ENCODE results near the gene SERPINB1.
"Not testable (repeated sequence)": the region's sequence is repeated elsewhere in the genome, so short reads cannot be mapped to it uniquely, and the experiment has no call there.

Gene SERPINB1

DNA sequence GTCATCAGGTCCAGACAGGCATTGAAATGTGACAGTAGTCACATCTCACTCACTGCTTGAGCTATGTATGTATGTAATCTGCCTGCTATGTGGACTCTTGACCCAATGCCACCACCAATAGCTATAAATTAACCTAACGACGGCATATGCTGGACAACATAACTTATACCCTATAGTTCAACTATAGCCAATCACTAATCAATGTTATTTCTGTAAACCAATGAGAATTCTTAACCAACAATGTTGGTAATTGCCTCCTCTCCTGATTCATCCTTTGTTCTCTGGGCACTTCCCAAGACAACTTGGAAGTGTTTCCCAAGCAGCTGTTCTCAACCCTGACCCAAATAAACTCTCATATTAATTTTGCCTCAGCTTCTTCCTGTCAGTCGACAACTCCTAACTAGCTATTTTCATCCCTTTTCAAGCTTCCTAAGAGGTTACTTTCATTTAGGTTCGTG is 24.1 kb upstream of the SERPINB1 start:
- DNase-seq: no peak

DNA sequence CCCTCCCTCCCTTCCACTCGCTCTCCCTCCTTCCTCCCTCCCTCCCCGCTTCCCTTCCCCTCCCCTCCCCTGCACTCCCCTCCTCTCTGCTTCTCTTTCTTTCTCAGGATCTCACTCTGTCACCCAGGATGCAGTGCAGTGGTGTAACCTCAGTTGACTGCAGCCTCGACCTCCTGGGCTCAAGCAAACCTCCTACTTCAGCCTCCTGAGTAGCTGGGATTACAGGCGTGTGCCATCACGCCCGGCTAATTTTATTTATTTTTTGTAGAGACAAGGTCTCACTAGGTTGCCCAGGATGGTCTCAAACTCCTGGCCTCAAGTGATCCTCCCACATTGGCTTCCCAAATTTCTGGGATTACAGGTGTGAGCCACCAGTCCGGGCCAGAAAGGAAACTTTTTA is 23.6 kb upstream of the SERPINB1 start:
- DNase-seq: no peak

DNA sequence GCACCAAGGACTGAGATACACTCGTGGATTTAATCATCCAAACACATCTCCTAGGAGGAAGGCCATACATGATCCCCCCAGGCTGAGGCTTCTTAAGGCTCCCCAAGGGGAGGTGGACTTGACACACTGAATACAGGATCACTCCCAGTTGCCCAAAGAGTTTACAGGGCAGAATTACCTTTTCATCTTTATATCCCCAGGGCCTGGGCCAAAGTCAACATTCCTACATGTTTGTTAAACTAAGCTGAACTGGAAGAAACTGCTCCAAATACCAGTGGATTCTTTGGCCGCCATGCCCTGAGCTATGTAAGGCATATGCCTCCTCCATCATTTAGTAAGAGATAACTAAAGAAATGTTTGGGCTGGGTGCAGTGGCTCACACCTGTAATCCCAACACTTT is 22.2 kb upstream of the SERPINB1 start:
- DNase-seq: no peak

DNA sequence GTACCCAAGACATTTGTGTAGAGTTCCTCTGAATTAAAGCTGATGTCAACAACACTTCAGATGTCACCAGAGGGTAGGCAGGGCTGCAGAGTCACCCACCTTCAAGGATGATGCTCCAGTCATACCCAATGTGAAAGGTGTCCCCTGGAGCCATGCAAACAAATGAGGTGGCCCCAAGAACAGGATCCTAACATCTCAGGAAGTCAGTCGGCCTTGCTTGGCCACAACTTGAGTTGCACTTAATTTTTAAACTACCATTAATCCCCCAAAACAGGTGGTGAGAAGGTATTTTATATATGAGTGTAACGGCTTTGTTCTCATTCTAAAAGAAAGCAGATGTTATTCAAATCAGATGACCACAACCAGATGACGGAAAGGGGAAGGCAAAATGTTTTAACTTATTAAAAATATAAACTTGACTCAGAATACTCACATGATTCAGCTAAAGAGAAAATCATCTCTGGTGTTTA is 21.1 kb upstream of the SERPINB1 start:
- DNase-seq: peak; percentile 52

DNA sequence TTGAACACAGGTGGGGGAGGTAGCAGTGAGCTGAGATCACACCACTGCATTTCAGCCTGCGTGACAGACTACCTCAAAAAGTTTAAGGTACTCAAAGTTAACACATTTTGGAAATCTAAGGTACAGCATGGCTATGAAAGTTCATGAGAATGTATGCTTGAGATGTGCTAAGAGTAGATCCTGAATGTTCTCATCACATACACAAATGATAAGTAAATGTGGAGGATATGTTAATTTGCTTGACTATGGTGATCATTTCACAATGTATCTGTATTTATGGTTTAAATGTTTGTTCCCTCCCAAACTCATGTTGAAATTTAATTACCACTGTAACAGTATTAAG is 20.1 kb upstream of the SERPINB1 start:
- DNase-seq: no peak

DNA sequence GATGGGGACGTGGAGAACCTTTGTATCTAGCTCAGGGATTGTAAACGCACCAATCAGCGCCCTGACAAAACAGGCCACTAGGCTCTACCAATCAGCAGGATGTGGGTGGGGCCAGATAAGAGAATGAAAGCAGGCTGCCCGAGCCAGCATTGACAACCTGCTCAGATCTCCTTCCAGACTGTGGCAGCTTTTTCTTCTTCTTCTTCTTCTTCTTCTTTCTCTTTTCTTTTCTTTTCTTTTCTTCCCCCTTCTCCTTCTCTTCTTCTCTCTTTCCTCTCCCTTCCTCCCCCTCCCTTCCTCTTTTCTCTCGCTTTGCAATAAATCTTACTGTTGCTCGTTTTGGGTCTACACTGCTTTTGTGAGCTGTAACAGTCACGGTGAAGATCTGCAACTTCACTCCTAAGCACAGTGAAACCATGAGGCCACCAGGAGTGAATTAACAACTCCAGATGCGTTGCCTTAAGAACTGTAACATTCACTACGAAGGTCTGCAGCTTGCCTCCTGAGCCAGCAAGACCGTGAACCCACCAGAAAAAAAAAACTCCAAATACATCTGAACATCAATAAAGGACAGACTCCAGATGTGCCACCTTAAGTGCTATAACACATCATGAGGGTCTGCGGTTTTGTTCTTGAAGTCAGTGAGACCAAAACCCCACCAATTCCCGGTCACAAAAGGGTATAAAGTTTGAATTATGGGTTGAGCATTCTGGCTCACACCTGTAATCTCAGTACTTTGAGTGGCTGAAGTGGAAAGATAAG is 19.6 kb upstream of the SERPINB1 start:
- peak; percentile 54 for DNase-seq

DNA sequence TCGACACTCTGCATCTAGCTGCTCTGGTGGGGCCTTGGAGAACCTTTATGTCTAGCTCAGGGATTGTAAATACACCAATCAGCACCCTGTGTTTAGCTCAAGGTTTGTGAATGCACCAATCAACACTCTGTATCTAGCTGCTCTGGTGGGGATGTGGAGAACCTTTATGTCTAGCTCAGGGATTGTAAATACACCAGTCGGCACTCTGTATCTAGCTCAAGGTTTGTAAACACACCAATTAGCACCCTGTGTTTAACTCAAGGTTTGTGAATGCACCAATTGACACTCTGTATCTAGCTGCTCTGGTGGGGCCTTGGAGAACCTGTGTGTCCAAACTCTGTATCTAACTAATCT is 19.0 kb upstream of the SERPINB1 start:
- DNase-seq: not testable (repeated sequence)

DNA sequence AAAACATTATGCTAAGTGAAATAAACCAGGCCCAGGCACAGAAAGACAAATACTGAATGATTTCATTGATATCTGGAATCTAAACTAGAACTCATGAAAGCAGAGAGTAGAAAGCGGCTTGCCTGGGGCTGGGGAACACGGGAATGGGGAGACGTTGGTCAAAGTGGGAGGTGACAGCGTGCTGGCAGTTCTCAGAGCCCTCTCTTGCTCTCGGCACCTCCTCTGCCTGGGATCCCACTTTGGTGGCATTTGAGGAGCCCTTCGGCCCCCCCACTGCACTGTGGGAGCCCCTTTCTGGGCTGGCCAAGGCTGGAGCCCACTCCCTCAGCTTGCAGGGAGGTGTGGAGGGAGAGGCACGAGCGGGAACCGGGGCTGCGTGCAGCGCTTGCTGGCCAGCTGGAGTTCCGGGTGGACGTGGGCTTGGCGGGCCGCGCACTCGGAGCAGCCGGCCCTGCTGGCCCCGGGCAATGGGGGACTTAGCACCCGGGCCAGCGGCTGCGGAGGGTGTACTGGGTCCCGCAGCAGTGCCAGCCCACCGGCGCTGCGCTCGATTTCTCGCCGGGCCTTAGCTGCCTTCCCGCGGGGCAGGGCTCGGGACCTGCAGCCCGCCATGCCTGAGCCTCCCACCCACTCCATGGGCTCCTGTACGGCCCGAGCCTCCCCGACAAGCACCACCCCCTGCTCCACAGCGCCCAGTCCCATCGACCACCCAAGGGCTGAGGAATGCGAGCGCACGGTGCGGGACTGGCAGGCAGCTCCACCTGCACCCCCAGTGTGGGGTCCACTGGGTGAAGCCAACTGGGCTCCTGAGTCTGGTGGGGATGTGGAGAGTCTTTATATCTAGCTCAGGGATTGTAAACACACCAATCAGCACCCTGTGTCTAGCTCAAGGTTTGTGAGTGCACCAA is 18.4 kb upstream of the SERPINB1 start:
- not testable (repeated sequence) for DNase-seq

DNA sequence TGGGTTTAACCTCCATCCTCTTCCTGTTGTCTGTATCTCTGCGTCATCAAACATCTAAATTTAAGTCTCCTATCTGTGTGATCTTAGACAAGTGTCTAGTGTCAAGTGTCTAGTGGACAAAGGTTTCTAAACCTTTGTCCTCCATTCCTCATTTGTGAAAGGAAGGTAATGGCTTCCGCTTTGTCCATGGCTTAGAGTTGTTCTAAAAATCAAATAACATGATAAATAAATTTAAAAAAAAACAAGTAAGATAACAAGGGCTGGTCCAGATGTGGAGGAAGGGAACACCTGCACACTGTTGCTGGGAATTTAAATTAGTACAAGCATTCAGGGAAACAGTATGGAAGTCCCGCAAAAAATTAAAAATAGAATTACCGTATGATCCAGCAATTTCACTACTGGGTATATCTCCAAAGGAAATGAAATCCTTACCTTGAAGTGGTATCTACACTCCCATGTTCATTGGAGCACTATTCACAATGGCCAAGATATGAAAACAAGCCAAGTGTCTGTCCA is 17.6 kb upstream of the SERPINB1 start:
- peak; percentile 59 for DNase-seq

DNA sequence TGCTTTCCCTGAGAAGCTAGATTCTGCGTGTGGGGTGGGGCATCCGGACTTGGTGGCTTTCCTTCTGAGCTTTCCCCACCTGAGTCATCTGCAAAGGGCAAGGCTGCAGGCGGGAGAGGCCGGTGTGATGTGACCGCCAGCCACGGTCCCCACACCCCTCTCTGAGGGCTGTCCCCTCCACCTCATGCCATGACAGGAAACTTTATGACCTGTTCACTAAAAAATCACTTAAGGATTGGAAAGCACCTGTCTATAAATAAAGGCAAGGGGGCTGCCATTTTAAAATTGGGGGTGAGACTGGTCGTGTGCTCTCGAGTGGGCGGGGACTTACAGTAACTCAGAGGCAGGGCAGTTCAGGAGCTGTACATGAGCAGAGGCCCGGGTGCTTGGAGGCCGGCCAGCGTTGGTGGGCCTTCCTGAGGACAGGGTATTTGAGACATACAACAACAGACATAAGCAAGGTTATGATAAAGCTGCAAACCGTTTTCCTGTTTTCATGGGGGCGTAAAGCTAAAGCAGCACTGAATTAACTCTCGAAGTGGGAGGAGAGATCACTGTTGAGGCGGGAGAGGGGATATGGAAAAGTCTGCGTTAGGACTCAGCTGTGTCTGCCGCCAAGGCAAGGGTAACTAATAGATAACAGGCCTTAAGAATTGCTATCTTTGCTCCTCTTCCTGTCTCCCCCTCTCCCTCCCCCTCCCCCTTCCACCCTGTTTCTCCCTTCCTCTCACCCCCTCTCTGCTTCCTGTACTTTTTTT is 16.1 kb upstream of the SERPINB1 start:
- DNase-seq: peak; percentile 89

DNA sequence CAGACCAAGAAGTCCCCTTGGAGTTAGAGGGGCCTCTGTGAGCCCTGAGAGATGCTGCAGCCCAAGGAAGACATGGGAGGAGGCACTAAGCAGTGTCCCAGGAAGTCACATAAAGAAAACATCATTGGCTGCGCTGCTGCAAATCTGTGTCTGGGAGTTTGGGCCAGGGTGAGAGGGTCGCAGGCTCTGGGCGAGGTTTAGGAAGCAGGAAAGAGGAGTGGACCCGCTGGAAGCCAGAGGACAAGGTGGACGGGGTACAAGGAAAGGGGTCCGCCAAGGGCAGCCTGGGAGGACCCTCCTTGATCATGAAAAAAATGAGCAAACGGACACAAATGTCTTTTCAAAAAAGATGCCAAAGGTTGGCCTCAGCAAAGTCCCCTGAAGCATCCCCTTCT is 15.5 kb upstream of the SERPINB1 start:
- no peak for DNase-seq

DNA sequence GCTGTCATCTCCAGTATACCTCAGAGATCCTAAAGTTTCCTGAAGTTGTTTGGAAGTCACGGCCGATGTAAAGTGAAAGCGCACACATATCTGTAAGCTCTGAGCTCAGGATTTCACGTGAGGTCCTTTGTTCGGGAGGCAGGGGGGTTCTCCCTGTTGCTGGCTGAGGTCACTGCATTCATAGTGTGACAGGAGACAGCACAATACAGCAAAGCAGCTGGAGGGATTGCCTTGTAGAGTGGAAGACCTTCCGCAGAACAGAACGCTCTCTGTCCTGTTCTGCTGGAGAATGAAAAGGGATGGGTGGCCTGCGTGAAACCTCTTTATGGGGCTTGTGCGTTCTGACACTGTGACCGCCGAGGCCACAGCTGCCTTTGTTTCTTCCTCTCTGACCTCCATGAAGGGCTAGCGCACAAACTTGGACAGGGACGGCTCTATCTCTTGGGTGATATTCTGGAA is 13.4 kb upstream of the SERPINB1 start:
- no peak for DNase-seq

DNA sequence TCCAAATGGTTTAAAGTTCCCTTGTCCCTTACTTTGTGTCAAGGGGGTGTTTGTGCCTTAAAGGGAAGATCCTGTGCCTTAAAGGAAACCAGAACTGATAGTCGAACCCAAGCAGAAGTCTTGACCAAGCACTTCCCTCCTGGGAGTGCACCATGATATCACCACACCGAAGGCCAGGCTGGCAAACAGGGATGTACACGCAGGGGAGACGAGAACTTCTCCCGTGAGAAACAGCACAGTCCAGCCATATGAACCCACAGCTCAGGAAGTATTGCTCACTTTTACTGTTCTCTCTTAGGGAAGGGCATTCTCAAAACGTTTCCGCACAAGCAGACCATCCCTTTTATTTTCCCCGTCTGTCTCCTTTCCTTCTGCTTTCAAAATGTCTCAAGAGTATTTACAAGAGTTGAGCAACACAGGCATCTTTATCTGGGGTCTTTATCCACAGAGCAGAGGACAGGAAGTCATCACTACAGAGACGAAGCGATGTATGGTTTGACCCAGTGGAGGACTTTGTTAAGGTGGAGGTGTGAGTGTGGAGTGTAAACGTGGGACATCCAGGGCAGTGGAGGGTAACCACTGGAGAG is 12.8 kb upstream of the SERPINB1 start:
- DNase-seq: peak; percentile 42

DNA sequence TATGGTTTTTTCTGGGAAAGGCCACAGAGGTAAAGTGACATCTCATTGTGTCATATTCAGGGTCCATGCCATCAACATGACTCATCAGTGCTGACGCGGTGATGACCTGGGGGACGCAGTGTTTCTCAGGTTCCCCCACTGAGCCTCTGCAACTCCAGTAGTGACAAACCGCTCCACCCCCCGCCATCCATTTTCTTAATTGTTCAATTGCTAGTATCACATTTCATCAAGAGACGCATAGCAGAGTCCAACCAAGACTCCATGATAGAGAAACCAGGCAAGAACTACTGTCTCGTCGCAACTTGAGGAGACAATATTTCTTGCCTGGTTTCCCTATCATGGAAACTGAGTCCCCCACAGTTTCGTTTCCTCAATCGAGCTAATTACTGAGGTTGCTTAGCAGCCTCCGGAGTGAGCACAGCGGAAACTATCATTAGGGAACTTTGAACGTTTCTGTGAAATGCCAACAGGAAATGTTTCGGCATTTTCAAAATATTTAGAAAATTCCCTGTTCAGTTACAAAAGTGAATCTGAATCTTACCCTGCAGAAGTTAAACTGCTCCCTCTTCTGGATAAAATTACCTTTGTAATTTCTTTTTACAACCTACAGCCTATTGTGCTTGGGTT is 12.2 kb upstream of the SERPINB1 start:
- DNase-seq: peak; percentile 84

DNA sequence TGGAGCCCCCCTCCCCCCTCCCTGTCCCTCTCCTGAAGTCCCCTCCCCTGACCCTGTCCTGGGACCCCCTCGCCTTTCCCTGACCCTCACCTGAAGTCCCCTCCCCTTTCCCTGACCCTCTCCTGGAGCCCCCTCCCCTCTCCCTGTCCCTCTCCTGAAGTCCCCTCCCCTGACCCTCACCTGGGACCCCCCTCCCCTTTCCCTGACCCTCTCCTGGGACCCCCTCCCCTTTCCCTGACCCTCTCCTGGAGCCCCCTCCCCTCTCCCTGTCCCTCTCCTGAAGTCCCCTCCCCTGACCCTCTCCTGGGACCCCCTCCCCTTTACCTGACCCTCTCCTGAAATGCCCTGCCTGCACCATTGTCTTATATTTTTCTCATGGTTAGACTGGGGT is 11.7 kb upstream of the SERPINB1 start:
- DNase-seq: not testable (repeated sequence)

DNA sequence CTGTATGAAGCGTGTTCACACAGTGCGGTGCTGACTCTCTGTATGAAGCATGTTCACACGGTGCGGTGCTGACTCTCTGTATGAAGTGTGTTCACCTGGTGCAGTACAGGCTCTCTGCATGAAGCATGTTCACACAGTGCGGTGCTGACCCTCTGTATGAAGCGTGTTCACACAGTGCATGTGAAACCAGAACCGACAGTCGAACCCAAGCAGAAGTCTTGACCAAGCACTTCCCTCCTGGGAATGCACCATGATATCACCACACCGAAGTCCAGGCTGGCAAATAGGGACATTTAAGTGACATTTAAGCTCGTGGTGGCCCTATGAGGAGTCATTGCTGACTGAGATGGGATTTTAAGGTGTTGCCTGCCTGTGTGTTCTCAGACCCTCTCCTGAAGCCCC is 11.3 kb upstream of the SERPINB1 start:
- no peak for DNase-seq

DNA sequence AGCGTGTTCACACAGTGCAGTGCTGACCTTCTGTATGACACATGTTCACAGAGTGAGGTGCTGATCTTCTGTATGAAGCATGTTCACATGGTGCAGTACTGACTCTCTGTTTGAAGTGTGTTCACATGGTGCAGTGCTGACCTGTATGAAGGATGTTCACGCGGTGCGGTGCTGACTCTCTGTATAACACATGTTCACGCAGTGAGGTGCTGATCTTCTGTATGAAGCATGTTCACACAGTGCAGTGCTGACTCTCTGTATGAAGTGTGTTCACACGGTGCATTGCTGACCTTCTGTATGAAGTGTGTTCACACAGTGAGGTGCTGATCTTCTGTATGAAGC is 10.8 kb upstream of the SERPINB1 start:
- no peak for DNase-seq

DNA sequence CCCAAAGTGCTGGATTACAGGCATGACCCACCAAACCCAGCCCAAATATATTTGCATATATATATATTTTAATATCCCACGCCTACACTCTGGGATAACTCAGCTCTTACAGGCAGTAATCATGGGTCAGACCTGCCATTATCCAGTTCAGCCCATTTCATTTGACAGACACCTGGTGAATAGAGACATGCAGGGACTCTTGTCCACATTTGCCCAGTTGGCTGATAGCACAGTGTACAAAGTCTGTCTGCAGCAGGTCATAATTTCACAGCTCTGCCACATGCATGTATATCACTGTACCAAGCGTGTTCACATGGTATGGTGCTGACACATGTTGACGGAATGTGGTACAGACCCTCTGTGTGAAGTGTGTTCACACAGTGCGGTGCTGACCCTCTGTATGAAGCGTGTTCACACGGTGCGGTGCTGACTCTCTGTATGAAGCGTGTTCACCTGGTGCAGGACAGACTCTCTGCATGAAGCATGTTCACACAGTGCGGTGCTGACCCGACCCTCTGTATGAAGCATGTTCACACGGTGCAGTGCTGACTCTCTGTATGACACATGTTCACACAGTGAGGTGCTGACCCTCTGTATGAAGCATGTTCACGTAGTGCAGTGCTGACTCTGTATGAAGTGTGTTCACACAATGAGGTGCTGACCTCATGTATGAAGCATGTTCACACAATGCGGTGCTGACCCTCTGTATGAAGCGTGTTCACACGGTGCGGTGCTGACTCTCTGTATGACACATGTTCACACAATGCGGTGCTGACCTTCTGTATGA is 10.3 kb upstream of the SERPINB1 start:
- no peak for DNase-seq

DNA sequence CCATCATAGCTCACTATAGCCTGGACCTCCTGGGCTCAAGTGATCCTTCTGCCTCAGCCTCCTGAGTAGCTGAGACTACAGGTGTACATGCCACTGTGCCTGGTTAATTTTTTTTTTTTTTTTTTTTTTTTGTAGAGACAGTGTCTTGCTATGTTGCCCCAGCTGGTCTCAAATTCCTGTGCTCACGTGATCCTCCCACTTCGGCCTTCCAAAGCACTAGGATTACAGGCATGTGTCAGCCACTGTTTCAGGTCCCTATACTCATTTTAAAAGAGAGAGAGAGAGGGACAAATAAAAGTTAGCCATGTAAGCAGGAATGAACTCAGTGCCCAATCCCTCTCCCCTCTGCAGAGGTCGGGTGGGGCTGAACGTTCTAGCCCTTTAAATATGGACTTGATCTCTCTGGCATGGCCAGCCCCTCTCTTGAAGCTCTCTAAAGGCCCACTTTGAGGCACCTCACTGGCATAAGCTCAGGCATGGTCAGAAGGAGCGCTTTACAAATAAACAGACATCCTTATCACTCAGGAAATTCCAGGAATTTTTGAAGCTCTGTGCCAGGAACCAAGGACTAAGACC is 9.0 kb upstream of the SERPINB1 start:
- no peak for DNase-seq

DNA sequence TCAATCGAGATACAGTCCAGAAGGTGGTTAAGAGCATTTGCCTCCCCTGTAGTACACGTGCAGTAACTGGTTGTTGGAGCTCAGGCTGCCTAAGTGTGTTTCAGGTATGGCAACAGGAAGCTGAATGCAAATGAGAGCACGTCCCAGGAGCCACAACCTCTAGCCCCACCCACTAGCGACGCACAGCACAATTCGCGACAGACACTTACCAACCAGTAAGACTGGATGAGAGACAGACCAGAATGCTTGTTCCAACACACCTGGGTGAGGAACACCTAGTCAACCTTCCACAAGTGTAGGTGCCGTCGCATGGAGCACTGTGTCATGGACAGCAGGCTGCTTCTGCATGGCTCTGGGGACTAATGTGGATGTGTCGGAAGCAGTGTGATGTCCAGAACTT is 7.2 kb upstream of the SERPINB1 start:
- DNase-seq: peak; percentile 63

DNA sequence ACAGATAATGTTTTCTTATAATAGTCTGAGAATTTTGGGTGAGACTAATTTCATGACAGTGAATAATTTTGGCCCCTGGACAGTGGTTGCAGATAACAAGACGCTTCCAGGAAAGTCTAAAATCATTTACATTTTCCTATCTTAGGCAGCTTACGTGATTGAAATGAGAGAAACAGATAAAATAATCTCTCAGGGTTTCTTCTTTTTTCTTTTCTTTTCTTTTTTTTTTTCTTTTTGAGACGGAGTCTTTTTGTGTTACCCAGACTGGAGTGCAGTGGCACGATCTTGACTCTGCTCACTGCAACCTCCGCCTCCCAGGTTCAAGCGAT is 4.2 kb upstream of the SERPINB1 start:
- no peak for DNase-seq

All from activated CD4-positive, alpha-beta T cell treated with anti-CD3 and anti-CD28 coated beads, Interleukin-2, Interleukin-6, amounts not matched to agents 100 ng/mL and 50 ng/mL, durations not matched to agents 16 hours and 8 hours (primary cell).